HG03159 (cell line): ENCODE measurements around the gene ACTN1.

Experiments
- ATAC-seq: cut with Tn5 transposase; IDR thresholded peaks from one replicate; pipeline ENCODE4 v1.9.1; 2021; ENCODE audit warnings: mild to moderate bottlenecking, moderate library complexity; ENCODE audit not compliant: unreplicated experiment

ACTN1 gene

DNA sequence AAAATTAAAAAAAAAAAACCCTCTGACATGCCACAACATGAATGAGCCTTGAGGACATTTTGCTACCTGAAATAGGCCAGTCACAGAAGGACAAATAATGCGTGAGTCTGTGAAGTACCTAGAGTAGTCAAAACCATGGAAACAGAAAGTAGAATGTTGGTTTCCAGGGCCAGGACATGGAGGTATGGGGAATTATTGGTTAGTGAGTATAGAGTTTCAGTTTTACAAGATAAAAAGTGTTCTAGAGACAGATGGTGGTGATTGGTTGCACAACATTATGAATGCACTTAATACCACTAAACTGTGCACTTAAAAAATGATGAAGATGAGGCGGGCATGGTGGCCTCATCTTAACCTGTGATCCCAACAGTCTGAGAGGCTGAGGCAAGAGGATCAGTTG is 138.6 kb downstream of the ACTN1 start:
- no peak for ATAC-seq

DNA sequence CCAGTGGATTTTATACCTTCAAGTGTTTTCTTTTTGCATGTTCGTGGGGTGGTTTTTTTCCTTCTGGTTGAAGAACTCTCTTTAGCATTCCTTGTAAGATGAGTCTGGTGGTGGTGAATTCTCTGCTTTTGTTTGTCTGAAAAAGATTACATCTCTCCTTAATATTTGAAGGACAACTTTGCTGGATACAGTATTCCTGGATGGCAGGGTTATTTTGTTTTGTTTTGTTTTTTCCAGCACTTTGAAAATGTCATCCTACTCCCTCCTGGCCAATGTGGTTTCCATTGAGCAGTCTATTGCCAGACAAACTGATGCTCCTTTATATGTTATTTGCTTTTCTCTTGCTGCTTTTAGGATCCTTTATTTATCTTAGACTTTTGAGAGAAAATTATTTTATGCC is 143.0 kb downstream of the ACTN1 start:
- no peak for ATAC-seq

DNA sequence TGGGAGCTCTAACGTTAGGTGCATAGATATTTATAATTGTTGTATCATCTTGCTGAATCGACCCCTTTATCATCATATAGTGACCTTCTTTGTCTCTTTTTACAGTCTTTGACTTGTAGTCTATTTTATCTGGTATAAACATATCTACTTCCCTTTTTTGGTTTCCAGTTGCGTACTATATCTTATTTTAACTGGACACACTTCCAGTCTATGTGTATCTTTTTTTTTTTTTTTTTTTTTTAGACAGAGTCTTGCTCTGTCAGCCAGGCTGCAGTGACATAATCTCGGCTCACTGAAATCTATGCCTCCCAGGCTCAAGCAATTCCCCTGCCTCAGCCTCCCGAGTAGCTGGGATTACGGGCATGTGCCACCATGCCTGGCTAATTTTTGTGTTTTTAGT is 144.3 kb downstream of the ACTN1 start:
- ATAC-seq = no peak

DNA sequence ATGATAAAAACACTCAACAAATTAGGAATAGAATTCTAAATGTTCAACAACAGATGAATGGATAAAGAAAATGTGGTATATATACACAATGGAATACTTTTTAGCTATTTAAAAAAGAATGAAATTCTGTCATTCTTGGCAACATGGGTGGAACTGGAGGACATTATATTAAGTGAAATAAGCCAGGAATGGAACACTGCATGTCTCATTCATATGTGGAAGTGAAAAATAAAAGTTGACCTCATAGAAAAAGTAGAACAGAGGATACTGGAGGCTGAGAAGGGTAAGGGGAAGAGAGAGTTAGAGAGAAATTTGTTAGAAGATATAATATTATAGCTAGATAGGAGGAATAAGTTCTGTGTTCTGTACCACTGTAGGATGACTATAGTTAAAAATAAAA is 150.4 kb downstream of the ACTN1 start:
- ATAC-seq = no peak

DNA sequence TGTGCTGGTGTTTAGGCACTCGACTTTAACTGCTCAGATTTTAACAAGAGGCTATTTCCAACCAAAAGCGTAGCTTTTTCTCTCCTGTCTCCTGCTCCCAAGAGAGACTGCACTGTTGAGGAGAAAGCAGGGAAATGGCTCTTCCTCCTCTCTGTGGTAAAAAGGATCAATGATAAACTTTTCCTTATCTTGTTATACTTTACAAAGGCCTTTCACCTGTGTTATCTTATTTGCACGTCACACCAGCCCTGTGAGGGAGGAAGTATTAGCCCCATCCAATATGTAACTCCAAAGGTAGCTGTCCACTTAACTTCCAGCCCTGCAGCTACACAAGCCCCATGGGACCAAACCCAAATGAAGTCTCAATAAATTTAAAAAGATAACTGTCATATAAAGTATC is 153.4 kb downstream of the ACTN1 start:
- no peak for ATAC-seq

DNA sequence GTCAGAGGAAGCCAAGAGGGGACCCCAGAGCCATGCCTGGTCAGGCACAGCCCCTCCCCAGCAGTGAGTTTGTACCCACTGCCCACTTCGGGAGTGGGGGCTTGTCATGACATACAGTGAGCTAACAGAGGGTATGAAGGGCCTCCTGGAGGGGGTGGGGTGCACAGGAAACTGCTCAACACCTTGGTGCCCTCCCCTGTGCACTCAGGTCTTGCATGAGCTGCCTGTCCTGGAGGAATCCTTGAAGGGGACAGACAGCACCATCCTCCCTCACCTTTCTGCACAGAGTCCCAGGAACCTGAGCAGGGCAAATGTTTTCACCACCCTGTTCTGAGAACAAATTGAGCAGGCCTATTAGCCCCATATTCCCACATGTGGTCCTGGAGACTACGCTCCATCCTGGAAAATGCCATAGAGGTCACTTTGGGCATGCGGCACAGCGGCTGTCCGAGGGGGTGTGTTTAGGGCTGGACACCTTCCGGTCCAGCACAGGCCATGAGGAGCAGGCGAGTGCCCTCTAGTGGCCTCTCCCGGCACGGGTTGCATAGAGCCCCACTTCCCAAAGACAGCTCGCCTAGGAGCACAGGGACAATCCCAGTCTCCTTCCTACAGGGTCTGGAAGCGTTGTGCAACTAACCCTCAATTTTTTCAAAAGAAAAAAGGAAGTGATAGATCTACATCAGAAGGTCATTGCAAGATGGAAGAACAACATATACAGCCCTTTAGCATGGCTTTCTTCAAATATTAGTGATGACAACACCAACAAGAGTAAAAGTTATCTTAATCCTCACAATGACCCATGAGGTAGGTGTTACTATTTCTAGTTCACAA is 154.4 kb downstream of the ACTN1 start:
- no peak for ATAC-seq

DNA sequence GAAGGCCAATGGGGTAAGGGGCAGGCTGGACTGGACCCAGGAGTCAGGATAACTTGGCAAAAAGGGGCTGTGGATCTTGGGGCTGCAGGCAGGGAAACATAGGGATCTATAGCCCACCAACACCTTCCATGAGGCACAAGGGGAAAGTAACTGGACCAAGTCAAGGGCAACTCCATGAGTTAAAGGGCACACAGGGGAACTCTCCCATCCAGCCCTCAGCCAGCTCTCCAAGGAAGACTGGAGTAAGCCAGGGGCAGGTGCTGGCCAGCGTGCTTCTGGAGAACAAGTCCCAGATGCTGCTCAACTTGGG is 154.9 kb downstream of the ACTN1 start:
- ATAC-seq = no peak
